WI38 (cell line): ENCODE data around the gene SOCS7.

ENCODE experiments used
- H3K4me3 ChIP-seq: 2 replicates; pipeline ENCODE4 v1.5.1; 2011; ENCODE audit warnings: low read depth, mild to moderate bottlenecking, control low read depth, low read length
- CTCF ChIP-seq: IDR thresholded peaks from 2 replicates; pipeline ENCODE4 v1.5.1; 2012; ENCODE audit warnings: low read depth, mild to moderate bottlenecking, control low read depth, low read length

The SOCS7 gene

GRCh38 chr17:38354466-38354865 is 2.8 kb downstream of the SOCS7 start:
- TF ChIP-seq CTCF: no peak
- H3K4me3 ChIP-seq: no peak overlapping the region

- TF ChIP-seq CTCF: no peak
- no peak overlapping the region for H3K4me3 ChIP-seq
Measured at GRCh38 chr17:38355251-38355650, 3.6 kb downstream of the SOCS7 start.

- no peak for TF ChIP-seq CTCF
- H3K4me3 ChIP-seq: no peak overlapping the region
Measured at GRCh38 chr17:38357486-38358123, 6.0 kb downstream of the SOCS7 start.

- no peak for TF ChIP-seq CTCF
- H3K4me3 ChIP-seq: no peak overlapping the region
Measured at GRCh38 chr17:38358586-38359513, 7.2 kb downstream of the SOCS7 start.

- no peak overlapping the region for H3K4me3 ChIP-seq
- no peak for TF ChIP-seq CTCF
Measured at GRCh38 chr17:38361694-38362465, 10.2 kb downstream of the SOCS7 start.

- no peak for TF ChIP-seq CTCF
- no peak overlapping the region for H3K4me3 ChIP-seq
Measured at GRCh38 chr17:38363016-38363415, 11.4 kb downstream of the SOCS7 start.
